Eye (tissue), 1 donor: Measurements from ENCODE around the gene PCSK1.
A peak's percentile ranks its signal among the peaks of the same experiment; 100 is the strongest.
"Not testable (repeated sequence)": the region's sequence is repeated elsewhere in the genome, so short reads cannot be mapped to it uniquely, and the experiment has no call there.

Source experiments
- DNase-seq: peaks from one replicate; pipeline ENCODE4 v3.0.0-alpha.2; 2015

PCSK1 gene

DNA sequence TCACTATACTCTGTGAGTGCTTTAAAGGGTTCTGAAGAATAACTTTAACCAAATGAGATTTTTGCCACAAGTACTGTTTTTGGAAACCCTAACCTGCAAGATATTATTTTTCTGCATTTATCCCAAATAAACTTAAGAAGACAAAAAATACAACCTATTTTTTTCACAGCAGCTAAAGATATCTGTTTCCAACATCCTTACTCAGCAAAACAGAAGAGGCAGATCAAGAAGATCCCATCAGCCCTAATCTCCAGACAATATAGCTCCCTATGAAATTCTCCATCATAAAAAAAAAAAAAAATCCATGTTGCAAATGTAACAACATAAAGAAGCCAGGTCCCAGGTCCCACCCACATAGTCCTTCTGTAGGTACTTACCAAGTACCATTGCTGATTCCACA lies 7.6 kb downstream of the PCSK1 start:
- DNase-seq, result no peak

DNA sequence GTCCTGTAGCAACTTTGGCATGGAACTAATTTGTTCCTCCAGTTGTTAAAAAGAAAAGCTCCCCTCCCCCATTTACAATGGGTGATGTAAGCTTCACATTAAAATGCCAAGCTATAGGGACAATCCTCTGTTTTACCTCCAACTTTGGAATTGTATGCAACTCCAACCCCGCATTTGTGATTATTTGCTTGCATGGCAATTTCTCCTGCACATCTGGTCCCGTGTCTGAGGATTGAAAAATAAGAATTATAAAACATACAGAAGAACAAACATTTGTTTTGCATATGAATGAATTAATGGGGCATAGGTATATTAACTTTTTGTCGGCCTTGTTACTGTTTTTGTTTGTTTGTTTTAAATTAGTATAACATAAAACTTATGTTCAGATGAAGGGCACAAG lies 17.2 kb downstream of the PCSK1 start:
- no peak for DNase-seq

DNA sequence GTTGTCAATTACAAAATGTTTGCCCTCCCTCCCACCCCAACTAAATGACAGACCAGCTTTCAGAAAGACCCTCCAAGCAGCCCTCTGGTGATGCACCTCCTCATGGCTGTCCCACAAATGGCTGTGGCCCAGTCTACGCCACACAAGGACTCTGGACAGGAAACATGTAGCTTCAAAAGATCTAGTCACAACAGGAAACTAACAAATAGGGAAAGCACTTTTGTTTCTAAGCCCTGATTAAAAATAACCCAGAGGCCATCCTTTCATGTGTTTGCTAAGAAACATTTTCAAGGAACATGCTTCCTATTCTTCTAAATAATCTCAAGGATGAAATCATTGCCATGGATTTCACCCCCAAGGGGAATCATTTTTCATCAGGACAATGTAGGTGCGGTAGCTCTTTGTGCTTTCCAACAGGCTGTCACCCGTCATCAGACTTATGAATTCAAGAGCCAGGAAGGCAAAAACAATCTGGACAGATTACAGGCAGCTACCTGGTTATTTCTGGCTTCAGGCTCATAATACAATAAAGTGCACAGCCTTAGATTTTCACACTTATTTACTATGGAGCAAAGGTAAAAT lies 20.1 kb downstream of the PCSK1 start:
- DNase-seq, result no peak

DNA sequence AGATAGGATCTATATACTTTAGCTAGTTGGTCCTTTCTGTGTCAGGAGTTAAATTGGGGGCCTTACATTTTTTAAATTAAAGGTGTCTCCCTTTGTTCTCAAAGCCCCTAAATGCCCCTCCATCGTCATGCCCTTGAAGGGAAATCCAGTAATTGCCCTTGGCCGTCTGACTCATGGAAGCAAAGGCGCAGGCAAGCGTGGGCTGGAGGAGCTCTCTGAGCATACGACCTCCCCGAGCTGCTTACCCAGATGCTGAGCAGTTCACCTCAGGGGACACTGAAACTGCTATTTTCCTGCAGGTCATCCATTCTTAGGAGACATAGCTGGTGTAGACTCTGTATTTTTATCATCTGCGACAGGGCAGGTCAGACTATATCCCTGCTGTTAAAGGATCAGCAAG lies 23.0 kb downstream of the PCSK1 start:
- DNase-seq, result no peak

DNA sequence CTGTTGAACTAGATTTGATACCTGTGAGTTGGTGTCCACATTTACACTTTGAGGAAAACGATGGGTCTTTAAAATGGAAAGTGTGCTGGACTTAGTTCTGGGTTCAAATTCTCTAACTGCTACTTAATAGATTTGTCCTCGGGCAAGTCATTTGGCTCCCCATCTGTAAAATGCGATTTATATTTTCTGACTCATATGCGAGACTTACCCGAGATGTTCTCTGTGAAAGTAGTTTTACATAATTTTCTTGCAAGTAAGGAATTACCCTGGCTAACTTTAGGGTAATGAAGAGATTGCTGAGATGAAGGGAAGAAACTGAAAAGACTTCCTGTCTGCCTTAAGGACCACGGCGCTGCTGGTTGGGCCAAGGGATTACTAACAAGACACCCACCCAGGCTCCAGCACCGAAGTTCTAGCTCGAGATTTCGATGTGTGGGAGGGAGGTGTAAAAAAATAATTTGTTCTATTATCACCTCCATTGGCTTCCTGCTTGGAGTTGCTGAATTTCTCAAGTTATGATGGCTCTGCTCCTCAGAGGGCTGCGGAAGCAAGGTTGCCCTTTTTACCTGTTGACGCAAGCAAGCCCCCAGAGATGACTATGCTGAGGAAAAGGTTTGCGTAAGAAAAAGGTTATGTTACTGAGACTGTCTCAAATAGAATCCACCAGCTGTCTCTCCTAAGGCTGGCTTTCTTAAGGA lies 24.1 kb downstream of the PCSK1 start:
- DNase-seq, result no peak

DNA sequence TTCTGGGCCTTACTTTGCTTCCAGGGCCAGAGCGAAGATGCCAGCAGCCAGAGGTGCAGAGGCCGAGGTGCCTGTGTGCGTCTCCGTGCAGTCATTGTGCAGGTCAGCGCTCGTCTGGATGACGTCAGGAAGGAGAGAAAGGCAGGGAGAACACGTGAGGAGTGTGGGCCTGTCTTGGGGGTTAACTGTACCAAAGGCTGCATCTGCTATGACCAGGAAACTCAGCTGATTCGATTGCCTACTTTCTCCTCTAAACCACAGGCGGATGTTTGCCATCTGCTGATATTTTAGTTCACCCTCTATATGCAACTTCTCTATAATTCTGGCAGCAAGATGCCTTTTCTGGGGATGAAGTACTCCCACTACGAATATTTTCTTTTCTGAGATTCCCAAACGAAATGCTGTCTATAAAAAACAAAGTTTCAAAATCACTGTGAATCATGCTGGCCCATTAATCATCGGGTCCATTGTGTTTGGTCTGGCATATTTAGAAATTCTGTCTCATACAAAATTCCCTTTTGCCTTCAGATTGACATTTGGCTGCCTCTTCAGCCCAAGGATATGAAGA lies 24.8 kb downstream of the PCSK1 start:
- no peak for DNase-seq

DNA sequence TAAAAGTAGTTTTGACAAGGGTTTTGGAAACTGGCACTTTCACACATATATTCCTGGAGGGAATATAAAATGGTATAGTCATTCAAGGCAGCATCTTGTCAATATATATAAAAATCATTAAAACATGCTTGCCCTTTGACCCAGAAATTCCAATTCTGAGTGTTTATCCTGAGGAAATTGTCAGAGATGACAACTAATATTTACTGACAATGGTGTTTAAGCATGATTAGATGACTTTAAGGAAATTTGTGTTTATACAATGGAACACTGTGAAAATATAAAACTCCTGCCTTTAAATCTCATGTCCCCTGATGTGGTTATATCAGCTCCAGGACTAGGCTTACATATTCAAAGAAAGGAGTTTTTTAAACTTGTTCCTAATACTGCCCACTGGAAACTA lies 25.6 kb downstream of the PCSK1 start:
- DNase-seq, result no peak

DNA sequence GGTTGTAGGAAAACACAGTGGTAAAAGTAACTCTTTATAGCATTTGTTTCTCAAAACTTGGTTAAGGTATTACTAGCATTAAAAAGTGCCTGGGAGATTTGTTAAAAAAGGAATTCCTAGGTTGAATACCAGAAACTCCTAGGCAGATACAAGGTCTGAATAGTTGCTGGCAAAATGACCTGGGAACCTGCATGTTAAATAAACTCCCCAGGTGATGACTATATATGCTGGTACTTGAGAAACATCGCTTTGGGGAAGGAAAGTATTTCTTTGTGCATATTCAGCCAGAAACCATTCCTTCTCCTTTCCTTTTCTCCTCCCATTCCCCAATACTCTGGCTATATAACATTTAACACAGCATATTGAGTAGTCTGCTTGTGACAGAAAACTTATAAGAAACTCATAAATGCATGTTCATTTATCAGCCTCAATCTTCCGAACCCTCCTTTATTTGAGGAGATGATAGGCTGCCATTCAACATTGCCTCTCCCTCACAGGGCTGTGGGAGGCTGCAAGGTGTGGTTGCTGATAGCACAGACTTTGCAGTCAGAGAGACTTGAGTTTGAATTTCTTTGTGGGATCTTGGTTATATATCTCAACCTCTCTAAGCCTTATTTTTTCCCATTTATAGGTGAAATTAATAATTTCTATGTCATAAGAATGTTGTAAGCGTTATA lies 28.7 kb downstream of the PCSK1 start:
- DNase-seq, result no peak

DNA sequence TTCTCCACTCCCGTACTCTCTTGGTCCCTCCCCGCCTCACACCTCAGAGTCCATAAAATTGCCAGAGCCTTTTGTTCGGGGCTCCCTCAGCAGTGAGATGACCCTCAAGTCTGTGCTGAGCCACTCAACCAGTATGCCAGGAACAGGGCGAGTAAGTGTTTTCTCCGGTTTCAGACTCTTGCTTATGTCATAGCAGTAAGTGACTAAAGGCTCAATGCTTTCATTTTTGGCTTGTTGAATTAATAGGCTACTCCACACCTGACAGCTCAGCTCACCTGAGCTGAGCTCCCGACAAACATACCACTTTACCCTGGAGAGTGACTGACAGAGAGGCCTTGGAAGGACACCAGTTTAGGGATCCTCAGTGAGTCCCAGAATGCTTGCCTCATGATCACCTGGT lies 30.5 kb downstream of the PCSK1 start:
- no peak for DNase-seq

DNA sequence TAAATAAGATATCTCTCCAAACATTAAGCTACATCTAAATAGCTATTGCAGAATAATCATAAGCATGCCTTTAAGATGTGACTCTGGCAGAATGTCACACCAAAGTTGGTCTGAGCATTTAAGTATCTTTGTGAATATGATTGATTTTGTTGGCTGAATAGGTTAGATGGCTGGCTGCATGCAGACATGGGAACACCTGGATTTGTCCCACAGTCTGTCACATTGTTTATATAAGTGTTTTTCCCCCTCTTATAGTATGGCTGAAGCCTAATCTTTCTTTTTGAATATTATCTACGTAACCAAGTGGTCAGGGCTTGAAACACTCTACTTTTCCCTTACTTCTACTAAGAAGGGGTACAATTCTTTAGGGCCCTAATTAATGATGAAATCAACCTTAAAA lies 36.2 kb downstream of the PCSK1 start:
- no peak for DNase-seq

DNA sequence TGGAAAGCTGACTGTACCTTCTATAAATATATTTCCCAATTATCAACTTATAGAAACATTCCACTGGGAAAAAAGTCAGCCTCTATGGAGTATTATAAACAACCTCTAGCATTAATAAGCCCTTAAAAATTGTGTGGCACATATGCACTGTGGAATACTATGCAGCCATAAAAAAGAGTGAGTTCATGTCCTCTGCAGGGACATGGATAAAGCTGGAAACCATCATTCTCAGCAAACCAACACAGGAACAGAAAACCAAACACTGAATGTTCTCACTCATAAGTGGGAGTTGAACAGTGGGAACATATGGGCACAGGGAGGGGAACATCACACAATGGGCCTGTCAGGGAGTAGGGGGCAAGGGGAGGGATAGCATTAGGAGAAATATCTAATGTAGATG lies 37.8 kb downstream of the PCSK1 start:
- not testable (repeated sequence) for DNase-seq

DNA sequence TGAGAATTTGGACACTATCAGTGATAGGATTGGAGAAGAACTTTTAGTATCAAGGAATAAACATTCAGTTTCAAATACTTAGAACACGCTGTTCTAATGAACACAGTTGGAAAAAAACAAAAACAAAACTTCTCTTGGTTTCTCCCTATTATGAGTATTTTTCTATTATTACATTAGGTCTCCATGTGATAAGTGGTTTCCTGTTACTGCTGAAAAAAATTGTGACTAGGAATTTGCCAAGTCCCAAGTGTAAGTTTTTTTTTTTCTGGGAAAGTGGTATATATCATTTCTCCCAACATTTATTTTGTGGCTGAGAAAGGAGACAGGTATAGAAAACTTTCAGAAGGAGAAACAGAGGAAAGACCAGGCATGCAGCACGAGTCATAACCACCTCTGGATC lies 41.1 kb downstream of the PCSK1 start:
- no peak for DNase-seq

DNA sequence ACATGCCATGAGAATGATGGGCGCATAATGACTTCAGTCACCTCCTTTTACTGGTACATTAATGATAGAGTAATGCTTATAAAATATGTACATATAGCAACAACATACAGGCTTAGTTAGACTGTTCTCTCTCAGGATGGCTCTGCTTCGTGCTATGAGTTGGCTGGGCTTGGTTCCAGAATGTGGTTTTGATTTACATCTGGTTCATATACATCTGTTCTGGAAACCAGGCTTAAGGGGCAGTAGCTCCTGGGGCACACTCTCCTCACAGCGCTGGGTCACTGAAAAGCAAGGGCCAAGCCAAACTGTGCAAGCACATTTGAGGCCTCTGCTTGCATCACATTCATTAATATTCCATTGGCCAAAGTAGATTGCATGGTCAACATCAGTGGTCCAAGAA lies 44.9 kb downstream of the PCSK1 start:
- DNase-seq, result peak; percentile 32

DNA sequence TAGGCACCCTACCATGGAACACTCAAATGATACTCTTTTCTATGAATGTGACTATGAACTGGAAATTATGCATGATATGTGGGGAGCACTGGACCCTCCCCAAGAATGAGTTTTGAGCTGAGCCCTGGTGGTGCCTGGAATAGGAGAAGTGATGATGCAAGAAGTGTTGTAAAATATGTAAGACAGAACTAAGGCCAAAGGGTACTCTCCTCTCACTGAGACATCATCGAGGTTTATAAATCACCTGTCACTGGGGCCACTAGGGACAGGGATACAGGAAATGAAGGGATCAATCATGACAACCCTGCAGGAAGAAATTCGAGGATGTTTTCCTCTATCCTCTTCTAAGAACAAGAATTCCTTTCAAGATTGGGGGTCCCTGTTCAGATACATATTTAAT lies 45.4 kb downstream of the PCSK1 start:
- no peak for DNase-seq

DNA sequence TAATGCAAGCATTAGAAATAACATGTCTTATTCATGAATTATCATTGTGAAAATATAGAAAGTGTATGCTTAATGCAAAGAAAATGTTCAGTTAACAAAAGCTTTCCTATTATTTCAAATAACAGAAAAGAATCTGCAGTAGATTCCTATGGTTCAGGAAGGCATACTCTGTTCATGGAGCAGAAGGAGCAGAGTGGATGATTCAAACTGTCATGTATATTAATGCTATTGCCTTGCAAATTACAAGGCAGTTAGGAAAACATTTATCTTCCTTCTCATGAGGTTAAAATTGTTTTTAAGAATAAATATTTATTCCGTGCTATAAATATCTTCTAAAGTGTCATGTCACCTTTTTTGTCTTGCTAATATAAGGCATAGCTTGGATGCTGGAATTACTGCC lies 47.5 kb downstream of the PCSK1 start:
- DNase-seq, result no peak

DNA sequence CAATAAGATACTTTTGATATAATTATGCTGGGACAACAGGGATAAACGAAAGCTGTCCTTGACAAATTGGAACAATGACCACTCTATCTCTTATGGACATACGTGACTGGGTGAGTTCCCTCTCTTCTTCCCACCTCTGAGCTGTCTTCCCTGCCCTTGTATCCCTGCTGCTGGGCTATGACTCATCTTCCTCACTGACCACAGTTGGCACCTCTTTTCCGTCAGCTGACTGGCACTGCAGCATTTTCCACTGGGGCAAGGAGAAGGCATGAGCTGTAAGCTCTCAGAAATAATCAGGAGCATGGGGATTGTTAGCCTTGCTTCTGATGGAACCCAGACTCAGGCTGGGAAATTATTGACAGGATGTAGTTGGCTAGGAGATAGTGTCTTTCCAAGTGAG lies 48.7 kb downstream of the PCSK1 start:
- DNase-seq, result no peak

DNA sequence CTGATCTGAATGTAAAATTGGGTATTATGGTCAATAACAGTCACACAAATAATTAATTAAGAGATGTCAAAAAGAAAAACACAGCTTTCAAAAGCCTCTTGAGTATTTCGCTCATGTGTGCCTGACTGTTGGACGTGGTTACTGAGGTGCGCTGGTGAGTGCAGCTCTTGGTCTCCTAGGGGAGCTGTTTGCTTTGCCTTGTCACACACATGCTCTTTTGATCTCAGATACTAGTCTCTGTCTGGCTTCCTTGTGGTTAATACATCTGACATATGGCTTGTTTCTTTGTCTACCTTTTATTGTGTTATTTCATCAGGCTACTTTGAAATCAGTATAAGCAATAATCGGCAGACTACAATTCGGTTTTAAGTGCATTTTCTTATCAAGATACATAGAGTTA lies 51.5 kb downstream of the PCSK1 start:
- peak; percentile 67 for DNase-seq

DNA sequence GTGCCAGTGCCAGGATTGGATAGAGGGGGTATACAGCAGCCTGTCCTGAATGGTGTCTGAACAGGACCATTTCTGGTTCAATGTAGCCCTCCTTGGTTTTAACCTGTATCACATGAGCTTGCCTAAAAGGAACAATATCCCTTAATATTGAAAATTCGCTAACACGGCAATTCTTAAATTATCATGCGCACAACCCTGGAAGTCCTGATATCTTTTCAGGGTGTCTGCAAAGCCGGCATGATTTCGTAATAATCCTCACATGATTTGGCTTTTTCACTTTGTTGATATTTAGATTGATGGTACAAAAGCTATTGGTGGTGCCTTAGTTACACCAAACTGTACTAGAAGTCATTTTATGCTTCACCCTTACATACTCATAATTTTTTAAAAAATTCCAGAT lies 53.2 kb downstream of the PCSK1 start:
- no peak for DNase-seq

DNA sequence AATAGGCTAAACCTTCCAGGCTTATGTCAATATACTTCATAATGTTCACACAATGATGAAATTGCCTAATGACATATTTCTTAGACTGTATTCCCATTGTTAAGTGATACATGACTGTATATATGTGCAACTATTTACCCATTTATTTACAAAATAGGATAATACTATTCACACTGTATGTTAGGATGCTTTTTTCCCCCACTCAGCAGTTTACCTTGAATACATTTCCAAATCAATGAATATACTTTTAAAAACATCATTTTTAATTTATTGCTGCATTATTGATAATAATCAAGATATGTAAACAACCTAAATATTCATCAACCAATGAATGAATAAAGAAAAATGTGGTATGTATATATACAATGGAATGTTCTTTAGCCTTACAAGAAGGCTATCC lies 55.5 kb downstream of the PCSK1 start:
- DNase-seq, result no peak

DNA sequence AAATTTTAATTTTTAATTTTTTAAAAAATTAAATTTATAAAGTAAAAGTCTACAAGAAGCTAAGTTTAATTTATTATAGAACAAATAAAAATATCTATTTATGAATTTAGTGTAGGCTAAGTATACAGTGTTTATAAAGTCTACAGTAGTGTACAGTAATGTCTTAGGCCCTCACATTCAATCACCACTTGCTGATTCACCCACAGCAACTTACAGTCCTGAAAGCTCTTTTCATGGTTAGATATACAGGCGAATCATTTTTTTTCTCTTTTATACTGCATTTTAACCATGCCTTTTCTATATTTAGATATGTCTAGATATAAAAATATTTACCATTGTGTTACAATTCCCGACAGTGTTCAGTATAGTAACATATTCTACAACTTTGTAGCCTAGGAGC lies 55.9 kb downstream of the PCSK1 start:
- DNase-seq, result no peak

DNA sequence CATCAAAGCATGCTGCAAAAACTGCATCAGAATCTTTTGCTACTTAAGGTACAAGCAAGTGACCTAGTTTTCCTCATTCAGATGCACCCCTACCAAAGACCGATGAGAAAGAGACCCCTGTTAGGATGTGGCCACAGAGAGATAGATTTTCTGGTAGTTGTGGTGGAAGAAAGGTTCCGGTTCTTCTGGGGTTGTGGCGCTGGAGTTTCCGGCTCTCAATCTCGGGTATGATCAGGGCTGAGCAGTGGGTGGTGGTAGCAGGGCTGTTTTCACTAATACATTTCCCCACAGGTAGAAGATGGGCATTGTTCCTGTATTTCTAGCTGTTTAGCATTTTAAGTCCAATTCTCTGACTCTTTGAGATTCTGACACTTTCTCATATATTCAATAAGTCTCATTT lies 58.4 kb downstream of the PCSK1 start:
- DNase-seq, result no peak

DNA sequence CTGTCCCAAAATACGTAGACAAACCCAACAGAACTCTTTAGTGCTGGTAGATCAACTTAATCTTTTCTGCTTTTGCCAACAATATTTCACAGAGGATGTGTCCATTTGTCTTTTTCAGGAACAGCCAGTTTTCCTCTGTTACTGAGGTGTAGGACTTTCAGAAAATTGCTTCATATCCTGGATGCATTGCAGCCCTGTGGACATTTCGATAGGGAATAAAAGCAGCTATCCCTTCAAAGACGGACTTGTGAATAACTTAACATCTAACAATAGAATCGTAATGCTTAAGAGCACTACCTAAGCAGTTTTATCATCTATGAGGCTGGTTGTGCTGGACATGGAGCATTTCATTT lies 59.7 kb downstream of the PCSK1 start:
- DNase-seq, result no peak

DNA sequence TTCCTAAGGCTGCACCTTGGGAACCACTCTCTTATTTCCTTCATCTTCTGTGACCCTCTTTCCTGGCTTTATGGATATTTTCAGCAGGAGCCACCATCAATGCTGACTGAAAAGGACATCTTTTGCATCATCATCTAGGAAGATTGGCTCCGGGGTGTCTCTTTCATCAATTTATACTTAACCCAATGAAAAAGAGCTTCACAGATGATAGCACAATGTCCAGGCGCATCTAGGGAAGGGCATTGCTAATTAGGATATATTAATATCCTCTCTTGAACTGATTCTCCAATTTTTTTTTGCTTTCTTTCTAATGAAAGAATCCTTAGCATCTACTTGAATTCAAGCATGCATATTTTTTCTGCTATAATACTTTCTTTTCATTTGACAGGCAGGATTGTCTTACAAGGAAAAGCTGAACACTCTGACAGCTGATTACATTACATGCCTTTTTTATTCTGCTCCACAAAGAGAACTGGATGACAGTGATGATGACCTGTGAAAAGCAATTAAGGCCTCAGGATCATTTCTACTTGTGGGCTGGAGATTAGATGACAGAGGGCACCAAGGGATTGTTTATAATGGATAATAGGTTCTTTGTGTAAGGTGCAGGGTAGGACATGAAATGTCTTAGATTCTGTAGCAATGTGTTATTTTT lies 60.2 kb downstream of the PCSK1 start:
- peak; percentile 35 for DNase-seq

DNA sequence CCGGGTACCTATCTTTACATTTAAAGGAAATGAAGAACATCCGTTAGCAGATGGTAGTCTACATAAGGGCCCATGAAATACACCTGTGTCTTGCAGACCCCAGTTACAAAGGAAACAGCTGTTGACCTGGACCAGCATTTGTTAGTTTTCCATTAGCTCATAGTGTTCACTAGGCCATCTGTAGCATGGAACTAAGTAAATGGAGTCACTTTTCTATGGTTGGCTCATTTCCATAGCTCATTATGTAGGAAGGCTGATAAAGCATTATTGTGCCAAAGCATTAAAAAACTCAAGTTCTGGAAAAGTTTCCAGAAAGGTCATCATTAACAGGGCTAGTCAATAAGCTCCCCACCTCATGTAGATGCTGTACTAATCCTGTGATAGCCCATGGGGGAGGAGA lies 62.1 kb downstream of the PCSK1 start:
- DNase-seq, result no peak
